Skin of body (tissue), 2 donors: ENCODE data around the gene RBBP4. TPM values are rescaled to one million over a fixed set of nuclear protein-coding genes. Genes with fewer than 3 reads are reported as not detected.
A peak's percentile ranks its signal among the peaks of the same experiment; 100 is the strongest.
"Not testable (repeated sequence)": the region's sequence is repeated elsewhere in the genome, so short reads cannot be mapped to it uniquely, and the experiment has no call there.

Experiments used
- DNase-seq: peaks from one replicate; lab custom pipeline; 2025; lab: John Stamatoyannopoulos, UW
- total RNA-seq: library from RNA; depleted of rRNA; stranded (reverse); fragments of >200 nt; gene quantifications from one replicate; pipeline ENCODE4 v1.2.3, GENCODE V29; 2014

Gene RBBP4
- total RNA-seq, result 109 TPM

- DNase-seq, result peak; percentile 98
Measured at GRCh38 chr1:32650752-32651460, at the start of gene RBBP4. TSS of gene RBBP4 (plus strand) at chr1:32651208. CDS start at chr1:32651307, 99 bp downstream.

- no peak for DNase-seq
Measured at GRCh38 chr1:32605711-32606424, 45.1 kb upstream of the RBBP4 start.

GRCh38 chr1:32606565-32607371 lies 44.2 kb upstream of the RBBP4 start:
- DNase-seq, result no peak

GRCh38 chr1:32609180-32609579 lies 41.8 kb upstream of the RBBP4 start:
- no peak for DNase-seq

- no peak for DNase-seq
Measured at GRCh38 chr1:32611859-32612188, 39.2 kb upstream of the RBBP4 start.

GRCh38 chr1:32612189-32612881 lies 38.7 kb upstream of the RBBP4 start:
- DNase-seq, result no peak

GRCh38 chr1:32613472-32613871 lies 37.5 kb upstream of the RBBP4 start:
- DNase-seq, result no peak

- DNase-seq, result no peak
Measured at GRCh38 chr1:32618673-32619221, 32.3 kb upstream of the RBBP4 start.

GRCh38 chr1:32619701-32620485 lies 31.1 kb upstream of the RBBP4 start:
- peak; percentile 3 for DNase-seq

- DNase-seq, result no peak
Measured at GRCh38 chr1:32622205-32622604, 28.8 kb upstream of the RBBP4 start.

GRCh38 chr1:32622806-32623681 lies 28.0 kb upstream of the RBBP4 start:
- DNase-seq, result no peak

GRCh38 chr1:32623775-32624174 lies 27.2 kb upstream of the RBBP4 start:
- no peak for DNase-seq

GRCh38 chr1:32626176-32626575 lies 24.8 kb upstream of the RBBP4 start:
- DNase-seq, result no peak

- no peak for DNase-seq
Measured at GRCh38 chr1:32627596-32628162, 23.3 kb upstream of the RBBP4 start.

- DNase-seq, result not testable (repeated sequence)
Measured at GRCh38 chr1:32630173-32630572, 20.8 kb upstream of the RBBP4 start.

GRCh38 chr1:32632829-32633228 lies 18.2 kb upstream of the RBBP4 start:
- no peak for DNase-seq

GRCh38 chr1:32635508-32636277 lies 15.3 kb upstream of the RBBP4 start:
- DNase-seq, result no peak

- DNase-seq, result no peak
Measured at GRCh38 chr1:32636914-32637645, 13.9 kb upstream of the RBBP4 start.
